SU-DHL-6 (cell line): ENCODE data around the gene TOX2.

Experiments used
- H2AFZ ChIP-seq: fragments of 200-600 bp; sonication (generic); 2 replicates; pipeline ENCODE4 v1.6.1; 2014; ENCODE audit warnings: low read depth, mild to moderate bottlenecking, moderate library complexity, mixed read lengths, antibody characterized with exemption, low read length; ENCODE audit not compliant: severe bottlenecking
- H3F3A ChIP-seq: fragments of 200-600 bp; shearing (Covaris generic); 2 replicates; pipeline ENCODE4 v1.6.0; 2016; ENCODE audit warnings: antibody characterized with exemption, mild to moderate bottlenecking; ENCODE audit not compliant: insufficient read depth
- H3K27ac ChIP-seq: fragments of 200-600 bp; sonication (generic); 2 replicates; pipeline ENCODE4 v1.5.1; 2016; ENCODE audit warnings: low read depth, mild to moderate bottlenecking, low read length, moderate library complexity, mixed read lengths
- H3K27me3 ChIP-seq: fragments of 200-600 bp; sonication (generic), shearing (Covaris generic); 2 replicates; pipeline ENCODE4 v1.6.0; 2014; ENCODE audit warnings: mild to moderate bottlenecking, low read length
- H3K36me3 ChIP-seq: fragments of 200-600 bp; sonication (generic); 2 replicates; pipeline ENCODE4 v1.6.1; 2014; ENCODE audit warnings: mild to moderate bottlenecking, low read length, mixed read lengths
- H3K4me2 ChIP-seq: fragments of 300-600, 200-600 bp; shearing (Covaris generic), sonication (generic); 2 replicates; pipeline ENCODE4 v1.6.0; 2014; ENCODE audit warnings: low read length, low read depth, mild to moderate bottlenecking; ENCODE audit not compliant: poor library complexity, severe bottlenecking
- H3K4me3 ChIP-seq: fragments of 200-600 bp; sonication (generic); 2 replicates; pipeline ENCODE4 v1.5.1; 2014; ENCODE audit warnings: antibody characterized with exemption, low read length, mild to moderate bottlenecking, mixed read lengths; ENCODE audit not compliant: insufficient read depth, poor library complexity, severe bottlenecking
- H3K79me2 ChIP-seq: fragments of 200-600 bp; sonication (generic); 2 replicates; pipeline ENCODE4 v1.6.1; 2014; ENCODE audit warnings: mild to moderate bottlenecking, low read length, moderate library complexity; ENCODE audit not compliant: insufficient read depth
- H3K9ac ChIP-seq: fragments of 200-600 bp; sonication (generic); 2 replicates; pipeline ENCODE4 v1.7.0; 2014; ENCODE audit warnings: mild to moderate bottlenecking, low read length
- H3K9me2 ChIP-seq: fragments of 200-600 bp; sonication (generic); replicated peaks from 2 replicates; pipeline ENCODE4 v1.6.1; 2014; ENCODE audit warnings: low read length; ENCODE audit not compliant: insufficient read depth
- H3K9me3 ChIP-seq: fragments of 200-600 bp; sonication (generic); 2 replicates; pipeline ENCODE4 v1.6.1; 2014; ENCODE audit warnings: low read length, mixed read lengths; ENCODE audit not compliant: insufficient read depth
- H4K20me1 ChIP-seq: fragments of 200-600 bp; sonication (generic); 2 replicates; pipeline ENCODE4 v1.6.1; 2014; ENCODE audit warnings: low read depth, mild to moderate bottlenecking, antibody characterized with exemption, low read length, moderate library complexity, mixed read lengths
- EZH2phosphoT487 ChIP-seq: fragments of 200-600 bp; sonication (generic), shearing (Covaris generic); conservative IDR thresholded peaks from 2 replicates; pipeline ENCODE4 v1.6.1; 2018; ENCODE audit warnings: mild to moderate bottlenecking, antibody characterized with exemption, low read length, moderate library complexity, mixed read lengths
- TF ChIP-seq, protein P1 (sequence below): fragments of 200-600 bp; sonication (generic); IDR thresholded peaks from one replicate; pipeline ENCODE4 v1.5.1; 2017; ENCODE audit warnings: antibody characterized with exemption, mild to moderate bottlenecking, low read length, moderate library complexity; ENCODE audit not compliant: insufficient read depth, poor library complexity, severe bottlenecking

Gene TOX2

DNA sequence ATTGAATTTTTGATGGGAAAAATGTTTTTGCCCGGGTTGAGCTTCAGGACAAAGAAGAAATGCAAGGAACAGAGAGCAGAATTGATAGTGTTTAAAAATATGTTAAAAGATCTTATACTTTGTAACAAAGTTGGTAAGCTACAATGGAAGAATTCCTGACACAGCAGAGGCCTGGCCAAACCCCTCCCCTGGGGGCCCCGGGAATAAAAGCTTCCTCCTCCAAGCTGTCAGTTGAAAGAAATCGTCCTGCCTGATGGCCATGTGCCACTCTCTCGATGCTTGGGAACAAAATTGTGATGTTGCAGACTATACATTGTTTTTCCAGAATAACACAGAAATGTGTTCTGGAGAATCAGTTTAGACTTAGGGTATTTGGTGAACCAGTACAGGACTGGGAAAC lies 14.2 kb upstream of the TOX2 start:
- Histone ChIP-seq H3F3A (no peaks in the 10 kb centered on the region), H3K9me2 (no peaks in the 10 kb centered on the region), H3K4me2 (no peak overlapping the region), H3K9me3 (no peaks in the 10 kb centered on the region), H2AFZ (no peak overlapping the region), H3K9ac (no peak overlapping the region), H3K27ac (no peak overlapping the region), H3K27me3 (no peaks in the 10 kb centered on the region), H4K20me1 (no peaks in the 10 kb centered on the region), H3K79me2 (no peaks in the 10 kb centered on the region), H3K36me3 (no peaks in the 10 kb centered on the region), H3K4me3 (no peak overlapping the region)
- no peak for TF ChIP-seq EZH2phosphoT487
- TF ChIP-seq, protein P1, sequence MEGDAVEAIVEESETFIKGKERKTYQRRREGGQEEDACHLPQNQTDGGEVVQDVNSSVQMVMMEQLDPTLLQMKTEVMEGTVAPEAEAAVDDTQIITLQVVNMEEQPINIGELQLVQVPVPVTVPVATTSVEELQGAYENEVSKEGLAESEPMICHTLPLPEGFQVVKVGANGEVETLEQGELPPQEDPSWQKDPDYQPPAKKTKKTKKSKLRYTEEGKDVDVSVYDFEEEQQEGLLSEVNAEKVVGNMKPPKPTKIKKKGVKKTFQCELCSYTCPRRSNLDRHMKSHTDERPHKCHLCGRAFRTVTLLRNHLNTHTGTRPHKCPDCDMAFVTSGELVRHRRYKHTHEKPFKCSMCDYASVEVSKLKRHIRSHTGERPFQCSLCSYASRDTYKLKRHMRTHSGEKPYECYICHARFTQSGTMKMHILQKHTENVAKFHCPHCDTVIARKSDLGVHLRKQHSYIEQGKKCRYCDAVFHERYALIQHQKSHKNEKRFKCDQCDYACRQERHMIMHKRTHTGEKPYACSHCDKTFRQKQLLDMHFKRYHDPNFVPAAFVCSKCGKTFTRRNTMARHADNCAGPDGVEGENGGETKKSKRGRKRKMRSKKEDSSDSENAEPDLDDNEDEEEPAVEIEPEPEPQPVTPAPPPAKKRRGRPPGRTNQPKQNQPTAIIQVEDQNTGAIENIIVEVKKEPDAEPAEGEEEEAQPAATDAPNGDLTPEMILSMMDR = no peak

DNA sequence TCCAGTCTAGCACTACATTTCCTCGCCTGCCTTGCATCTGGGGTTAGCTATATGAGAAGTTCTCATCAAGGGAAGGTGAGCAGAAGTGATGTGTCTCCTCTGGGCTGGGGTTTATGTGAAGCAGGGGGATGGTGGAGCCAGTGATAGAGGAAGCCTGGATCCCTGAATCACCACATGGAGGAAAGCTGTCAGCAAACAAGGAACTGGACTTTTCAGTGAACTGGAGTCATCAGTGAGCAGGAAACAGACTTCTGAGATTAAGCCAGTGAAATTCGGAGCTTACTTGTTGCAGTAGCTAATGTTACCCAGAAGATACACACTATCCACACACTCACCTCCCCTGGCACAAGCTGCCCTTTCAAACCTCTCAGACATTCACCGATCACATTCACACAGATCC lies 13.4 kb upstream of the TOX2 start:
- H3K9me3 ChIP-seq = no peaks in the 10 kb centered on the region
- no peaks in the 10 kb centered on the region for H3K27me3 ChIP-seq
- H3F3A ChIP-seq = no peaks in the 10 kb centered on the region
- H3K79me2 ChIP-seq = no peaks in the 10 kb centered on the region
- H3K27ac ChIP-seq = no peak overlapping the region
- no peaks in the 10 kb centered on the region for H3K36me3 ChIP-seq
- H3K9ac ChIP-seq = no peak overlapping the region
- H2AFZ ChIP-seq = no peak overlapping the region
- TF ChIP-seq, protein P1 = no peak
- no peak for TF ChIP-seq EZH2phosphoT487
- no peak overlapping the region for H3K4me2 ChIP-seq
- no peaks in the 10 kb centered on the region for H3K9me2 ChIP-seq
- no peak overlapping the region for H3K4me3 ChIP-seq
- no peaks in the 10 kb centered on the region for H4K20me1 ChIP-seq

DNA sequence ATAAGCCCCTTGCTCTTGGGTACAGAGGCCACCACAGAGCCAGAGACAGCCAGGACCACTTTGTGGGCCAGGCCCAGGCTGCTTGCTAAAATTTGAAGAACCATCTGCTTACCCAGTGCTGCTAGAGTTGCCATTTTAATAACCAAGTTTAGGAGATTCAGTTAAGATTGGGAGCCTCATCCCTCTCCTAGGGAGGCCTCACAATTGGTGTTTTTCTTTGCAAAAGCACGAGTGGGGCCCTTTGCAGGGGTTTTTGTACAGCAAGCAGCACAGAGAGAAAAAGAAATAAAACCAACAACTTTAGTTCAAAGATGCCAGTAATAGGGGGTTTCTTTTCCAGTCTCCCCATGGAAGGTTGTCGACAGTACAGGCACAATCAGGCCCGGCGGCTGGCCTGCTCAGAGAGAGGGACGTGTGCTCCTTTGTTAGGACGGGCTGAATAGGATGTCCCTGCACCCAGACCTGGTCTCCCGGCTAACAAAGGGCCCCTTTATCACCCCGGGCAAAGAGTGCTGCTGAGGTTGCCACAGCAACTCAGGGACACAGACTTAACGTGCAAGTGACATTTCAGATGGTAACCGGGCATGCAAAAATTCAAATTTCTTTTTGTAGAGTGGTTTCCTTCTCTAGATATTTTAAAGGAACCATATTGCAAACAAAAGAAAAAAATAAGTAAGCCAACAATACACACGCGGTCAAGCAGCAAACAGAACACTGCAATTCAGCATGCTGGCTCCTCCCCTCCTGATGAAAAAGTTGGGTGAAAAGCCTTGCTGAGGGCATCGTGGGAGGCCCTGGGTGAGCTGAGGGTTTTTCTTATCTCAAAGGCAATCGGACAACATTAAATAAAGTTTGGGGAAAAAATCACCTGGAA lies 10.5 kb upstream of the TOX2 start:
- Histone ChIP-seq H3F3A (no peaks in the 10 kb centered on the region), H3K4me2 (no peak overlapping the region), H4K20me1 (no peaks in the 10 kb centered on the region), H3K27ac (no peak overlapping the region), H2AFZ (no peak overlapping the region), H3K9me3 (no peaks in the 10 kb centered on the region), H3K79me2 (no peaks in the 10 kb centered on the region), H3K9ac (no peak overlapping the region), H3K9me2 (no peaks in the 10 kb centered on the region), H3K36me3 (no peaks in the 10 kb centered on the region), H3K4me3 (no peak overlapping the region), H3K27me3 (no peaks in the 10 kb centered on the region)
- TF ChIP-seq, protein P1 = no peak
- TF ChIP-seq EZH2phosphoT487 = no peak
